Measurements from ENCODE around the gene PLEKHG1.

Gene PLEKHG1

DNA sequence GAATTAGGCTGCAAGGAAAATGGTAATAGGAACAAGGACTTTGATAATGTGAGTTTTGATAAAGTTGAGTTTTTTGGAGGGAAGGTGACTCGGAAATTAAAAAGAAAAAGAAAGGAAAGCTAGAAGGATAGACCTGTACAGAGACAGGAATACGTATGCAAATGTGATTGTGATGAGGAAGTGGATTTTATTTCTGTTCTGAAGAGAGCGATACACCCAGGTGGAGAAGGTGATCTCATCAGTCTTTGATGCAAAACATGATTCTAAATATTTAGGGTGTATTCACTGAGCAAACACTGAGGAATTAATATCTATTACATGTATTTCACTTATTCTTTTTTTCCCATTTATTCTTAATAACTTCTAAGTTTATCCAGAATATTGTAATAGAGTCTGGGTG is 9.2 kb upstream of the PLEKHG1 start:
- DNase-seq, result no peak

GRCh38 chr6:150592377-150592995 is 7.2 kb upstream of the PLEKHG1 start:
- DNase-seq, result no peak

DNA sequence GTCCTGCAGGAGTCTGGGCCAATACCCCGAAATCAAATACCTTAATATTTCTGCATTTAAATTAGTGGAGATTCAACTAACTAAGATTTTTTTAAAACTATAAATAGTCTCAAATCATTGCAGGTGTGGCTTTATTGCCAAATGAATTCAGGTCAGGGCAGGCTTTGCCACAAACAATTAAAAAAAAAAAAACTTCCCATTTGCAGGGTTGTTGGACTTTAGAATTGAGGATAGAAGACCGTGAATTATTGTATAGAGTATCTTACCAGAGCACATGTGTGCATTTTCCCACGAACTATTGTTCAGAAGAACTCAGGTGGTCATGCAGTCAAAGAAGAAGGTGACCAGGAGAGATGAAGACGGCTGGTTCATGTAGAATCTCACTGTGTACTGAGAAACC is 6.6 kb upstream of the PLEKHG1 start:
- no peak for DNase-seq

GRCh38 chr6:150596439-150596838 is 3.2 kb upstream of the PLEKHG1 start:
- DNase-seq, result no peak

DNA sequence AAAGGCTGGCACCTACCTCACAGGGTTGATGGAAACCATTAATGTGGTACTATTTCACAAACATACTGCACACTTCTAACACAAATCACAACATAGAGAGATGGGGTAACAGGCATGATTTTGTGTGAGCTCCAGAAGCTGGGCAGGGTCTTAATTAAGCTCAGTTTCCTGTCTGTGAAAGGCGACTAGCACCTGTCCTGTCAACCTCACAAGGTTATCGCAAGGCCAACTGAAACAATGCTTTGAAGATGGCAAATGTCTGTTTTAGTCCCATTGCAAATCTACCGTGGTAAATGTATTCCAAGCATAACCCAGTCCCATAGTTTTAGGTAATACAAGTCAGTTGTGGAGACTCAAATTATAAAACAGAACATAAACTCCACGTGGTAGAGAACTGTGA is 1.3 kb upstream of the PLEKHG1 start:
- DNase-seq, result no peak

DNA sequence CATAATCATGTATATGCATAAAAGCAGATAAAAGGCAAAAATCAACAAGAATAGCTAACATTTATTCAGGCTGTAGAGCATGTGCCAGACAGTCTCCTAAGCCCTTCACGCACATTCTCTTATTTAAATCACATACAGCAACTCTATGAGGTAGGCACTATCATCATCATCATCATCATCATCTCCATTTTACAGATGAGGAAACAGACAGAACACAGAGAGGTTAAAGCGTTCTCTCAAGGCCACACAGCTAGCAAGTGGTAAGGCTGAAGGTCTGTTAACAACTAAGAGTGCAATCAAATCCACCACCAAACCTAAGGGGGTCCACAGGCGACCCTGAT is 857 bp upstream of the PLEKHG1 start:
- no peak for DNase-seq

GRCh38 chr6:150600010-150600300 is 270 bp downstream of the PLEKHG1 start:
- no peak for DNase-seq

DNA sequence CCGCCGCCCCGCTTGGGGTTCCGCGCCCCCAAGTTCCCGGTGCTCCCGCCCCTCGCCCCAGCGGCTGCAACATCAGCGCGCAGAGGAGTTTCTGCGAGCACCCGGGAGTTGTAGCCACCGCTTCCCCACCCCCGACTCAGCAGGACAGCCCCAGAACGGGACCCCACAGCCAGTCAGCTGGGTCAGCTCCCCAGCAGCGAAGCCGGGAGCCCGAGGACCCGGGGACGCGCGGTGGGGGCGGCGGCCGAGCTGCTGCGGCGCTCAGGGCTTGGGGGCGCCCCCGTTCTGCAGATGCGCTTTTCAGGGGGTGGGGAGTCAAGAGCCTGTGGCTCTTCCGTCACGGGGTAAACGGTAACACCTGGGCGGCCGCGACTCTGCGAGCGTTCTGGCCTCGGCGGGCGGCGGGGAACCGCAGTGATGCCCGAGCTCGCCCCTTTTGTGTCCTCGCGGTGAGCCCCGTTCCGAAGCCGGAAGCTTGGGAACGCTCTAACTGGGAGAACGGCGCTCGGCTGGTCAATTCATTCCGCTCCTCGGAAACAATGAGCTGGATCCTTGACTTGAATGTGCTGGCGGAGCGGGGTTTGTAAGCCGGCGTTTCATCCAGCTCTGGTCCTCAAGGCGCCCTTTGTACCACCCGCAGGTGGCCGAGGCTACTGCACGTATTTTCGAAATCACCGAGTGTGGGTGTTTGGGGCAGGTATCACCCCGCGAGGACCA is 774 bp downstream of the PLEKHG1 start:
- peak; percentile 60 for DNase-seq

GRCh38 chr6:150601439-150601838 is 1.8 kb downstream of the PLEKHG1 start:
- DNase-seq, result no peak

GRCh38 chr6:150603176-150603575 is 3.5 kb downstream of the PLEKHG1 start:
- DNase-seq, result no peak

DNA sequence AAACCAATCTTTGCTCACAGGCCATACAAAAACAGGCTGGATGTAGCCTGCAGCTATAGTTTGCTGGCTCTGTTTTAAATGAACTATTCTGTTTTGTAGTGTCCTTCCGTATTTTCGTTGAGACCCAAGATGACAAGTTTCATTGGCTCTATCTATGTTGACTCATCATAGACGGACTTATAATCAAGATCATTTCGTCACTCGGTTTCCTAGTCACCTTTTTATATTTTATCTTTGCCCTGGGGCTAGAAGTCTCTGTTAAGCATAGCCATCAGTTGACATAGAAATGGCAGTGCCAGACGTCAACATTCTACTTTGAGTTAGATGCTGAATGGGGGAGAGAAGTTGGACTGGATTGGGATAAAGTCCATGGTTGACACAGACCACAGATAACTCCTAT is 4.8 kb downstream of the PLEKHG1 start:
- no peak for DNase-seq

DNA sequence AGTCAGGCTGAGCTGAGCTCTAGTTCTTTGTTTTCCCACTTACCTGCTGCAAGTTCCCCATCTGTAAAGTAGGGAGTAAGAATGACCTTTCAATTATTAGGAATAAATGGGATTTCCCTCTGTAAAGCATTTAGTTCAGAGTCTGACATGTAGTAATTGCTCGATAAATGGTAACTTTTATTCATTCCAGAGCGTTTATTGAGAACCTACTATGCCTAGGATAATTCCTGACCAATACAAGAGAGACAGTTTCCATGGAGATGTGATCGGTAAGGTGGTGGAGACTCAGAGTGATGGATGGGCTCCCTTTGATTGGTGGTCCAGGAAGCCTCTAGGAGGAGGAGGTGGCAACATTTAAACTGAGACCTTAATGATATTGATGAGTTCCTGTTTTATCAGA is 5.6 kb downstream of the PLEKHG1 start:
- no peak for DNase-seq

DNA sequence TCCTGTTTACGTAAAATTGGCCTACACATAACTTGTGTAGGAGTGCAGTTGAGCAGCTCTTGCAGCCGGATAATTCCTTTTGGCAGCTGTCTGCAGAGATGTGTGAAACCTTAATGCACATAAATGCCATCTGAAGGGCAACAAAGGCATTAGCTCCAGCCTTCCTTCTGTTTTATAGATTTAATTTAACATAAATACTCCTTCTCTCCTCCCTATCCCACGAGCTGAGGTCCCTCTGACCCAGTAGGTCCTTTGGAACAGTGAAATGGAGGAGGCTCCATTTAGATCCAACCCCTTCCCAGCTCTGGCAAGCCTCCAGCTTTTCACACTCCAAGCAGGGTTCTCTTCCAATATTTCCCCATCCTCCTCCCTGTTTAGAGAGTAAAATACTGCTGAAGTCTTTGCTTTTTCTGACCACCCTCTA is 6.5 kb downstream of the PLEKHG1 start:
- no peak for DNase-seq

DNA sequence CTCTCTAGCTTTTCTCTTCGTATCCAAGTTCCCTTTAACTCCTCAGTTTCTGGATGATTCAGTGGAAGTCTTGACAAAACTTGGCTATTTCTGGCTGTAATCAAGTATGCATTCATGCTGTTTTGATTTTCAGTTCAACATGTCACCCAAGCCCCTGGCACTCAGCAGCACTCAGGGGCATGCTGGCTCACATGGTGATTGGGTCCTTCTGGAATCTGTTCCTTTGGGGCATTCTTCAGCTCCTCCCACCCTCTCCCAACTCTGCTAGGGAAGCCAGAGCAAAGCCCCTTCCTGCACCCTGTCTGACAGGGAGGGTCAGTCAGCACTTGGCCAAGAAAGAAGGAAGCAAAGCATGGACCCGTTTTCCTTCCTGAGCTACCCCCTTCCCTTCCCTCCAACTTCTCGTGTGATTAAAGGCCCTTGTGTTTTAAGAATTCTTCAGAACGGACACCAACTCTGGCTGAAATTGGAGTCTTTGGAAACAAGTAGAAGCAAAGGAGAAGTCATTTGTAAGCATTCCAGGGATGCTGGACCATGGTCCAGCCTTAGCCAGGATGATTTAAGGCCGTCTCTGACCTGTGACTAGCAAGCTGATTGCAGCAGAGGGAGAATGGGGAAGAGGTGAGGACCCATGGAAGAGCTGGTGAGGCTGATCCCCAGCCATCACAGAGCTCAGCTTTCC is 7.1 kb downstream of the PLEKHG1 start:
- no peak for DNase-seq

GRCh38 chr6:150607329-150607650 is 7.6 kb downstream of the PLEKHG1 start:
- DNase-seq, result no peak

GRCh38 chr6:150610584-150610983 is 10.9 kb downstream of the PLEKHG1 start:
- DNase-seq, result no peak

DNA sequence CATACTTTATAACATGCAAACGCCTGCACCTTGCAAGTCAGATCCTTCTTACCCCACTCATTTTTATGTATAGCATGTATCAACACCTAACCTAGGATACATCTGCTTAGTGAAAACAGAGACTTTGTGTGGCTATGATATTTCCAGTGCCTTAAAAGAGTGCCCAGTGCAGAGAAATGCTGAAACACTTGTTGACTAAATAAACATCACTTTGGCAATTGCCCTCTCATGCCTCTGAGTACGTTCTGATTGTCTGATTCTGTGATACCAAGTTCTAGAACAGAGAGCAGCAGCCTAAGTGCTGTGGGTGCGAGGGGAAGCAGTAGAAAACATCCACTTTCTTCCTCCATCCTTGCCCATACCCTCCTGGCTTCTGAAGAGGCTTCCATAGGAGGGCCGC is 13.6 kb downstream of the PLEKHG1 start:
- DNase-seq, result no peak

DNA sequence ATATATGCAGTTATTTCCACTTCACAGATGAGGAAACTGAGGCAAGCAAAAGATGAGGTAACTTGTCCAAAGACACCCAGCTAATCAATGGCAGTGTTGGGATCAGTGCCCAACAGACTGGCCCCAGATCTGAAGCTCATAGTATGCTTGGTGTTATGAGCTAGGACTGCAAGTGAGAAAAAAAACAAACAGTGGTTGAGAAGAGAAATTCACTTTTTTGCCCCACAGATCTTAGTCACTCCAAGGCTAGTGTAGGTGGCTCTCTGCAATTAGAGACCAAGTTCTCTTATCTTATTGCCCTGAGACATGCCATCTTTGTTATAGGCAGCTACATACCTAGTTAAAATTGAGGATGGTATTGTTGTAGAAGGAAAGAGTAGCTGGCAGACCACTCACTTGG is 16.3 kb downstream of the PLEKHG1 start:
- no peak for DNase-seq

DNA sequence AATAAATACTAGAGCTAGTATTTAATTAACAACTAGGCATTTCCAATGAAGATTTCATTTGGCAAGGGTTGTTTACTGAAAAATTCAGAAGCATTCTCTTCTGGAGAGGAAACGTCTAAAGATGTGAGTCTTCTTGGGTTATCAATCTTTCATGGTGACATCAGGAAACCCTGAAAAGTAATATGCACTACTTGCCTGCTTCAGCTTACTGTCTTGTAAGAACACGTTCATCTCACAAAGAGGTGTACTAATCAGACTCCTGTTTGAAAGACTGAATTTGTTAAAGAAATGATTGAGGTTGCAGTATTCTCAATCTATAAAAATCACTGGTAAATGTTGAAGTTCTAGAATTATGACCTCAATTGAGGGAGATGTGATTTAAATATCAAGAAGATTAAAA is 16.9 kb downstream of the PLEKHG1 start:
- DNase-seq, result no peak

- DNase-seq, result no peak
Observed at GRCh38 chr6:150617062-150617461, 17.4 kb downstream of the PLEKHG1 start.

GRCh38 chr6:150617496-150618460 is 18.1 kb downstream of the PLEKHG1 start:
- DNase-seq, result no peak

DNA sequence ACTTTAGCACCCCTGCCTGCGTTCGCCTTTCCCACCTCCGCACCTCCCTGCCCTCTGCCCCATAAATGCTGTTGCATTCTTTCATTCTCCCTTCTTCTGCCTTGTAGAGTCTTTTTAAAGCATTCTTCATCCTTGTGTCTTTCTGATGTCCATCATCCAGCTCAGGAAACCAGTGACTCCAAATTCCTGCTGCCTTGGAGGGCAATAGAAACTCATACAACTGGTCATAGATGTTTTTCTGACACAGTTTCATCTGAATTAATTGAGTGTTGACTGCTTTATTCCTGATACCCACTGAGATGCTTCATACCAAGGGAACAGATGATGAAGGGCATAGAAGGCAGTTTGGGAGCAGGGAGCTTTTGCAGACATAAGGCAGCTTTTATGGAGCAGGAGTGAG is 19.6 kb downstream of the PLEKHG1 start:
- no peak for DNase-seq

DNA sequence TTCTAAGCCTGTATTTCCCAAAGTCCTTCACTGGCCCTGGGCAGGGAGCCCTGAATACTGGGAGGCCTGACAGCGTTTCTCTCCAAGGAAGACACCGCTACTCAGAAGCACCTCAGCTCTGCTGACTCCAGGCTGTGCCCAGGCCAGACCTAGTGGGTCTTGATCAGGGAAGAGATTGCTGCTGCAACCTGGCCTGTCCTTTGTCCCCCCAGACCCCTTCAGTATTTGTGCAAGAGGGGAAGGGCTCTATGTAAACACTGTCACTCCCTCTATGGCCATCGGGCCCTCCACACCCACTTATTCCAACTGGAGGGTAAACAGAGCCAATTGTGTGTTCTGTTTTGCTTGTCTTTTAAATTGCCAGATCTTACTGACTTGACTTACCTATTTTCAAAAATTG is 20.6 kb downstream of the PLEKHG1 start:
- DNase-seq, result no peak

GRCh38 chr6:150620763-150621162 is 21.1 kb downstream of the PLEKHG1 start:
- no peak for DNase-seq
